Endothelial cell of umbilical vein (primary cell): ENCODE data around the gene ABCG4. TPM values are rescaled to one million over a fixed set of nuclear protein-coding genes. Genes with fewer than 3 reads are reported as not detected.

Source experiments
- BruUV-seq: library from RNA; stranded (reverse); fragments of 400-500 nt; replicated peaks from 2 replicates; lab custom pipeline; 2021; lab: Mats Ljungman, UMichigan
- CTCF ChIA-PET: fragments of 300-600, 350-600 bp; sonication (Branson Sonifier 250); formaldehyde crosslinking; loops from one replicate; lab custom pipeline; 2021; ENCODE audit warnings: antibody characterized with exemption, inconsistent platforms; lab: Charles Lee
- POLR2A ChIA-PET: fragments of 300-600, 350-600 bp; sonication (Branson Sonifier 250); formaldehyde crosslinking; loops from one replicate; lab custom pipeline; 2021; ENCODE audit warnings: antibody characterized with exemption, inconsistent platforms; lab: Charles Lee
- DNase-seq: peaks from one replicate; pipeline ENCODE4 v3.0.0-alpha.2; 2011; ENCODE audit warnings: low read depth, low spot score
- FAIRE-seq: peaks from 2 replicates; lab custom pipeline; 2011; peaks lifted over from hg19 to GRCh38; lab: Jason Lieb, UNC
- H2AFZ ChIP-seq: 2 replicates; pipeline ENCODE4 v1.6.0; 2012; ENCODE audit warnings: low read depth, low read length, control low read depth, inconsistent platforms
- H3K27ac ChIP-seq: 2 replicates; pipeline ENCODE4 v1.5.1; 2011; ENCODE audit warnings: low read depth, mild to moderate bottlenecking, control low read depth, low read length, moderate library complexity; ENCODE audit not compliant: insufficient read depth
- H3K27me3 ChIP-seq, 2 experiments: 2 replicates each; pipeline versions ENCODE4 v1.6.0 to v1.6.1; 2011; ENCODE audit warnings: low read length in 2 of 2, mixed read lengths in 1 of 2; ENCODE audit not compliant: control insufficient read depth in 2 of 2, insufficient read depth in 2 of 2
- H3K36me3 ChIP-seq, 2 experiments: 2 replicates in 1 of 2; 3 replicates in 1 of 2; pipeline ENCODE4 v1.5.1; 2011; ENCODE audit warnings: low read length in 2 of 2, mild to moderate bottlenecking in 1 of 2, moderate library complexity in 1 of 2; ENCODE audit not compliant: control insufficient read depth in 2 of 2, insufficient read depth in 2 of 2; ENCODE audit errors: extremely low read depth in 1 of 2
- H3K4me1 ChIP-seq: 3 replicates; pipeline ENCODE4 v1.5.1; 2011; ENCODE audit warnings: mild to moderate bottlenecking, low read length; ENCODE audit not compliant: control insufficient read depth, insufficient read depth; ENCODE audit errors: extremely low read depth
- H3K4me2 ChIP-seq: 2 replicates; pipeline ENCODE4 v1.6.1; 2011; ENCODE audit warnings: low read length, control low read depth, mixed read lengths; ENCODE audit not compliant: insufficient read depth
- H3K4me3 ChIP-seq, 3 experiments: fragments of 200-600 bp in 1 of 3; sonication (generic), shearing (Covaris generic) in 1 of 3; replicated peaks in 1 of 3; 2 replicates each; pipeline ENCODE4 v1.5.1; 2011 to 2016; ENCODE audit warnings: control low read depth in 3 of 3, low read length in 3 of 3, mild to moderate bottlenecking in 2 of 3, inconsistent platforms in 1 of 3, low read depth in 1 of 3, moderate library complexity in 1 of 3; ENCODE audit not compliant: insufficient read depth in 1 of 3
- H3K79me2 ChIP-seq: 2 replicates; pipeline ENCODE4 v1.6.0; 2012; ENCODE audit warnings: low read length, inconsistent platforms; ENCODE audit not compliant: control insufficient read depth, insufficient read depth
- H3K9ac ChIP-seq: replicated peaks from 2 replicates; pipeline ENCODE3; 2011; ENCODE audit warnings: low read length, control low read depth; ENCODE audit not compliant: insufficient read depth; ENCODE audit errors: extremely low read depth
- H3K9me1 ChIP-seq: replicated peaks from 3 replicates; pipeline ENCODE4 v1.6.0; 2011; ENCODE audit warnings: mild to moderate bottlenecking, low read length; ENCODE audit not compliant: control insufficient read depth, insufficient read depth; ENCODE audit errors: extremely low read depth
- H3K9me3 ChIP-seq: replicated peaks from 2 replicates; pipeline ENCODE4 v1.5.1; 2012; ENCODE audit warnings: low read length, inconsistent platforms; ENCODE audit not compliant: control insufficient read depth, insufficient read depth
- H4K20me1 ChIP-seq: replicated peaks from 2 replicates; pipeline ENCODE3; 2011; ENCODE audit warnings: mild to moderate bottlenecking, low read length; ENCODE audit not compliant: control insufficient read depth, insufficient read depth; ENCODE audit errors: extremely low read depth
- EZH2 ChIP-seq: IDR thresholded peaks from 2 replicates; pipeline ENCODE4 v1.6.1; 2012; ENCODE audit warnings: borderline replicate concordance, low read depth, mild to moderate bottlenecking, moderate library complexity, low read length, inconsistent platforms; ENCODE audit not compliant: severe bottlenecking
- FOS ChIP-seq: IDR thresholded peaks from 2 replicates; pipeline ENCODE4 v1.6.1; 2011; ENCODE audit warnings: mild to moderate bottlenecking, low read length, moderate library complexity, borderline replicate concordance; ENCODE audit not compliant: insufficient read depth
- GATA2 ChIP-seq: IDR thresholded peaks from 2 replicates; pipeline ENCODE4 v1.7.0; 2011; ENCODE audit warnings: low read depth, mild to moderate bottlenecking, moderate library complexity, mixed read lengths, low read length; ENCODE audit not compliant: insufficient read length, insufficient read depth
- JUN ChIP-seq: IDR thresholded peaks from 2 replicates; pipeline ENCODE4 v1.6.1; 2011; ENCODE audit warnings: borderline replicate concordance, low read depth; ENCODE audit not compliant: insufficient read length, insufficient read depth
- MYC ChIP-seq: IDR thresholded peaks from one replicate; pipeline ENCODE4 v1.6.1; 2011; ENCODE audit warnings: mild to moderate bottlenecking, low read depth, low read length
- POLR2A ChIP-seq: IDR thresholded peaks from 2 replicates; pipeline ENCODE4 v1.6.1; 2012; ENCODE audit warnings: low read depth, mild to moderate bottlenecking, control low read depth, low read length
- POLR2AphosphoS5 ChIP-seq: IDR thresholded peaks from 2 replicates; pipeline ENCODE4 v1.6.1; 2012; ENCODE audit warnings: low read depth, mild to moderate bottlenecking, control low read depth, low read length, moderate library complexity; ENCODE audit not compliant: insufficient read depth
- dilution Hi-C: fragments of 300-500 bp; cut with MboI; formaldehyde crosslinking; loops from one replicate; pipeline ENCODE4 v1.15.0; 2019; ENCODE audit warnings: low sequenced_read_pairs; ENCODE audit not compliant: extremely low pct_ligation_motif_present
- intact Hi-C: fragments of 100-400 bp; cut with micrococcal nuclease; formaldehyde crosslinking; loops from one replicate; pipeline ENCODE4 v1.10.0; 2022
- polyA plus RNA-seq, 4 experiments: library from polyadenylated mRNA; depleted of rRNA in 3 of 4; stranded (reverse) in 3 of 4; unstranded in 1 of 4; fragments of >200 nt; gene quantifications; 2 replicates each; pipeline versions ENCODE4 v1.2.1 to v1.2.3, GENCODE V29; 2011 to 2012; ENCODE audit warnings: missing spikeins in 1 of 4
- total RNA-seq: library from RNA; stranded (reverse); gene quantifications from 2 replicates; pipeline ENCODE4 v1.2.3, GENCODE V29; 2021
- TF ChIP-seq, protein P1 (sequence below), 2 donors: IDR thresholded peaks; 1 replicate in 1 of 2; 2 replicates in 1 of 2; pipeline ENCODE4 v1.5.1; 2011; ENCODE audit warnings: low read length in 2 of 2, mild to moderate bottlenecking in 2 of 2, moderate library complexity in 2 of 2, control low read depth in 1 of 2, inconsistent platforms in 1 of 2, low read depth in 1 of 2; ENCODE audit not compliant: insufficient read depth in 1 of 2; ENCODE audit errors: extremely low read depth in 1 of 2
- TF ChIP-seq, protein P2 (sequence below): IDR thresholded peaks from 2 replicates; pipeline ENCODE4 v1.6.1; 2011; ENCODE audit not compliant: insufficient read depth, insufficient read length

The ABCG4 gene
- total and polyA plus RNA-seq, 2 donors (not counting 3 experiments of a cell fraction or from before 2014, with no cell fraction given), result 1.0 to 1.7 TPM

DNA sequence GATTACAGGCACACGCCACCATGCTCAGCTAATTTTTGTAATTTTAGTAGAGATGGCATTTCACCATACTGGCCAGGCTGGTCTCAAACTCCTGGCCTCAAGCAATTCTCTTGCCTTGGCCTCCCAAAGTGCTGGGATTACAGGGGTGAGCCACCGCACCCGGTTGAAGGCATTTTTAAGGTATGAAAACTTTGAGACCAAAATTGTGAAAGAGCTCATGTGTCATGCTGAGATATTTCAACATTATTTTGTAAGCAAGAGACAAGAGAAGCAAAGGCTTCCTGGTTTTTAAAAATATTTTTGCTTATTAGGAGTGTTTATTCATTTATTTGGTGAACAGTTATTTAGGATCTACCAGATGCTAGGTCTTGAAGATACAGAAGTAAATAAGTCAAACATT is 43.3 kb downstream of the ABCG4 start:
- BruUV-seq, result no TSS peak
- dilution Hi-C loops, result no loop called here

More for the DNA sequence above, 43.3 kb downstream of the ABCG4 start:
- DNase-seq, result no peak
- CTCF ChIA-PET, result interaction anchor here (1.1 to 1.5 kb wide), 2 partner anchors 23 to 47 kb away, joined by 3 to 5 read pairs; no protein-coding TSS in a partner anchor
- H3K27ac ChIP-seq, result no peak overlapping the region
- intact Hi-C loops, result no loop called here
- POLR2A ChIA-PET, result no interaction called here
- H3K9me1 ChIP-seq, result no peaks in the 10 kb centered on the region
- H3K27me3 ChIP-seq, result no peaks in the 10 kb centered on the region
- no peaks in the 10 kb centered on the region for H4K20me1 ChIP-seq
- no peaks in the 10 kb centered on the region for H3K79me2 ChIP-seq
- H3K9me3 ChIP-seq, result no peaks in the 10 kb centered on the region
- H2AFZ ChIP-seq, result no peak overlapping the region
- no peak overlapping the region for H3K9ac ChIP-seq
- FAIRE-seq, result no peak
- no peak overlapping the region for H3K4me3 ChIP-seq
- no peak overlapping the region for H3K4me2 ChIP-seq
- H3K4me1 ChIP-seq, result no peaks in the 10 kb centered on the region
- TF ChIP-seq JUN (no peak), EZH2 (no peak), FOS (no peak), POLR2AphosphoS5 (no peak), POLR2A (no peak), MYC (no peak), GATA2 (no peak)
- TF ChIP-seq, protein P1, sequence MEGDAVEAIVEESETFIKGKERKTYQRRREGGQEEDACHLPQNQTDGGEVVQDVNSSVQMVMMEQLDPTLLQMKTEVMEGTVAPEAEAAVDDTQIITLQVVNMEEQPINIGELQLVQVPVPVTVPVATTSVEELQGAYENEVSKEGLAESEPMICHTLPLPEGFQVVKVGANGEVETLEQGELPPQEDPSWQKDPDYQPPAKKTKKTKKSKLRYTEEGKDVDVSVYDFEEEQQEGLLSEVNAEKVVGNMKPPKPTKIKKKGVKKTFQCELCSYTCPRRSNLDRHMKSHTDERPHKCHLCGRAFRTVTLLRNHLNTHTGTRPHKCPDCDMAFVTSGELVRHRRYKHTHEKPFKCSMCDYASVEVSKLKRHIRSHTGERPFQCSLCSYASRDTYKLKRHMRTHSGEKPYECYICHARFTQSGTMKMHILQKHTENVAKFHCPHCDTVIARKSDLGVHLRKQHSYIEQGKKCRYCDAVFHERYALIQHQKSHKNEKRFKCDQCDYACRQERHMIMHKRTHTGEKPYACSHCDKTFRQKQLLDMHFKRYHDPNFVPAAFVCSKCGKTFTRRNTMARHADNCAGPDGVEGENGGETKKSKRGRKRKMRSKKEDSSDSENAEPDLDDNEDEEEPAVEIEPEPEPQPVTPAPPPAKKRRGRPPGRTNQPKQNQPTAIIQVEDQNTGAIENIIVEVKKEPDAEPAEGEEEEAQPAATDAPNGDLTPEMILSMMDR (IDR thresholded peaks at IDR 0.05; ENCODE audit: extremely low read depth in 1 of 2, insufficient read depth in 1 of 2, low read depth in 1 of 2, low read length in 2 of 2), result no peak
- TF ChIP-seq, protein P2, sequence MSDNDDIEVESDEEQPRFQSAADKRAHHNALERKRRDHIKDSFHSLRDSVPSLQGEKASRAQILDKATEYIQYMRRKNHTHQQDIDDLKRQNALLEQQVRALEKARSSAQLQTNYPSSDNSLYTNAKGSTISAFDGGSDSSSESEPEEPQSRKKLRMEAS, result no peak
- no peaks in the 10 kb centered on the region for H3K36me3 ChIP-seq
